COR-L47 (cell line): ENCODE results near the gene LHX3.

Source experiments
- DNase-seq: peaks from one replicate; lab custom pipeline; 2025; lab: John Stamatoyannopoulos, UW

The LHX3 gene

GRCh38 chr9:136207616-136208015 is 2.7 kb upstream of the LHX3 start:
- no peak for DNase-seq

- DNase-seq: no peak
Observed at GRCh38 chr9:136206602-136207275, 1.8 kb upstream of the LHX3 start.

GRCh38 chr9:136205707-136205992 is 722 bp upstream of the LHX3 start:
- DNase-seq: no peak

- no peak for DNase-seq
Observed at GRCh38 chr9:136204145-136204805, 653 bp downstream of the LHX3 start.

- DNase-seq: no peak
Observed at GRCh38 chr9:136203408-136204144, 1.4 kb downstream of the LHX3 start.

- no peak for DNase-seq
Observed at GRCh38 chr9:136202454-136203407, 2.2 kb downstream of the LHX3 start.

GRCh38 chr9:136201609-136202453 is 3.1 kb downstream of the LHX3 start:
- no peak for DNase-seq

GRCh38 chr9:136201174-136201573 is 3.8 kb downstream of the LHX3 start:
- no peak for DNase-seq

- DNase-seq: no peak
Observed at GRCh38 chr9:136200424-136200823, 4.5 kb downstream of the LHX3 start.

GRCh38 chr9:136199391-136200288 is 5.3 kb downstream of the LHX3 start:
- DNase-seq: no peak

GRCh38 chr9:136198605-136199083 is 6.3 kb downstream of the LHX3 start:
- no peak for DNase-seq

- DNase-seq: no peak
Observed at GRCh38 chr9:136197930-136198604, 6.9 kb downstream of the LHX3 start.

- DNase-seq: no peak
Observed at GRCh38 chr9:136197084-136197875, 7.6 kb downstream of the LHX3 start.

- peak; percentile 46 for DNase-seq
Observed at GRCh38 chr9:136196404-136197083, 8.4 kb downstream of the LHX3 start.

- no peak for DNase-seq
Observed at GRCh38 chr9:136194540-136194939, 10.4 kb downstream of the LHX3 start.

GRCh38 chr9:136193891-136194279 is 11.0 kb downstream of the LHX3 start:
- DNase-seq: no peak

- DNase-seq: no peak
Observed at GRCh38 chr9:136193127-136193890, 11.6 kb downstream of the LHX3 start.
